Activated CD4-positive, alpha-beta T cell treated with anti-CD3 and anti-CD28 coated beads, Interleukin-2, amount 50 U/mL, for 1 hour (primary cell): ENCODE results near the gene C12orf56.
"Not testable (repeated sequence)": the region's sequence is repeated elsewhere in the genome, so short reads cannot be mapped to it uniquely, and the experiment has no call there.

ENCODE experiments used
- DNase-seq: peaks from one replicate; pipeline ENCODE4 v3.0.0-alpha.2; 2020

The C12orf56 gene

GRCh38 chr12:64385468-64385867 is 5.1 kb downstream of the C12orf56 start:
- no peak for DNase-seq

- DNase-seq, result no peak
Measured at GRCh38 chr12:64385019-64385418, 5.5 kb downstream of the C12orf56 start.

- no peak for DNase-seq
Measured at GRCh38 chr12:64383675-64384074, 6.9 kb downstream of the C12orf56 start.

- DNase-seq, result no peak
Measured at GRCh38 chr12:64362721-64363305, 27.7 kb downstream of the C12orf56 start.

GRCh38 chr12:64361173-64361572 is 29.4 kb downstream of the C12orf56 start:
- DNase-seq, result not testable (repeated sequence)

- DNase-seq, result not testable (repeated sequence)
Measured at GRCh38 chr12:64356209-64356608, 34.3 kb downstream of the C12orf56 start.

GRCh38 chr12:64352181-64352580 is 38.4 kb downstream of the C12orf56 start:
- no peak for DNase-seq

GRCh38 chr12:64351265-64351664 is 39.3 kb downstream of the C12orf56 start:
- DNase-seq, result no peak

- DNase-seq, result no peak
Measured at GRCh38 chr12:64347630-64348029, 42.9 kb downstream of the C12orf56 start.

GRCh38 chr12:64344631-64345030 is 45.9 kb downstream of the C12orf56 start:
- not testable (repeated sequence) for DNase-seq

- DNase-seq, result not testable (repeated sequence)
Measured at GRCh38 chr12:64340546-64340945, 50.0 kb downstream of the C12orf56 start.

- no peak for DNase-seq
Measured at GRCh38 chr12:64335886-64336466, 54.6 kb downstream of the C12orf56 start.

GRCh38 chr12:64332938-64333337 is 57.6 kb downstream of the C12orf56 start:
- no peak for DNase-seq

GRCh38 chr12:64332296-64332695 is 58.3 kb downstream of the C12orf56 start:
- no peak for DNase-seq

- not testable (repeated sequence) for DNase-seq
Measured at GRCh38 chr12:64329031-64329710, 61.4 kb downstream of the C12orf56 start.

GRCh38 chr12:64325055-64325454 is 65.5 kb downstream of the C12orf56 start:
- no peak for DNase-seq

- DNase-seq, result no peak
Measured at GRCh38 chr12:64323476-64324225, 66.9 kb downstream of the C12orf56 start.

GRCh38 chr12:64323006-64323405 is 67.6 kb downstream of the C12orf56 start:
- no peak for DNase-seq

GRCh38 chr12:64320611-64321010 is 69.9 kb downstream of the C12orf56 start:
- DNase-seq, result no peak

GRCh38 chr12:64319540-64320225 is 70.9 kb downstream of the C12orf56 start:
- not testable (repeated sequence) for DNase-seq

GRCh38 chr12:64318605-64319004 is 72.0 kb downstream of the C12orf56 start:
- no peak for DNase-seq

GRCh38 chr12:64311877-64312276 is 78.7 kb downstream of the C12orf56 start:
- DNase-seq, result no peak

- no peak for DNase-seq
Measured at GRCh38 chr12:64304571-64304970, 86.0 kb downstream of the C12orf56 start.
